GM04503 (cell line): ENCODE measurements around the gene PLCL1.

Experiments
- DNase-seq: peaks from one replicate; pipeline ENCODE4 v3.0.0-alpha.2; 2012; ENCODE audit warnings: low read depth

Gene PLCL1

DNA sequence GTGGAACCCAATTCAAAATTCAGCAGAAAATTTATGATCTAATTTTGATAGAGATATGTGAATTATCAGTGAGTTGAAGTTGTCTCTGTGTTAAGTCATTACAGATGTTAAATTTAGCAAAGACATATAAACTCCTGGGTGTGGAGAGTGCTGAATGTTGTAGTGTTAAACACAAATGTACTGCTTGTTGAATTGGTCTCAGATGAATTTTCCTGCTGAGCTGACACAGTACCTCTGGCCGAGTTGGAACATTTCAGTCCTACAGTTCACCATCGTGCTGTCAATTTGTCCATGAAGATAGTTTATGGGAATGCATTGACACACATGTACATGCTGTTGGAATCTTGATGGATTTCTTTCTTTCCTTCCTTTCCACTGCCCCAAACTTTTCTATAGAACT lies 255.9 kb downstream of the PLCL1 start:
- no peak for DNase-seq

DNA sequence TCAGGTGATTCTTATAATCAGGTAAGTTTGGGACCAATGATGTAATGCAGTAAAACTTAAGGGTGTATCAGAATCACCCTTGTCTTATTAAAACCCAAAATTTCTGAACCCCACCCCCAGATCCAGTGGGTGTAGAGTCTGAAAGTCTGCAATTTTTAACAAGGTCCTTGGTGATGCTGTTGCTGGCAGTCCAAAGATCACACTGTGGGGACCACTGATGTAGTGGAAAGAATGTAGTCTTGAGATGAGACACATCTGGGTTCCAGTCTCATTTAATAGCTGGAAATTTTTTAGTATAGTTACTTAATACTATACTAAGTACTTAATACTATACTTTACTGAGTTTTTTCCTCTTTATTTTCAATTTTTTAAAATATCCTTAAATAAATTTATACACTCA lies 258.4 kb downstream of the PLCL1 start:
- DNase-seq, result no peak

DNA sequence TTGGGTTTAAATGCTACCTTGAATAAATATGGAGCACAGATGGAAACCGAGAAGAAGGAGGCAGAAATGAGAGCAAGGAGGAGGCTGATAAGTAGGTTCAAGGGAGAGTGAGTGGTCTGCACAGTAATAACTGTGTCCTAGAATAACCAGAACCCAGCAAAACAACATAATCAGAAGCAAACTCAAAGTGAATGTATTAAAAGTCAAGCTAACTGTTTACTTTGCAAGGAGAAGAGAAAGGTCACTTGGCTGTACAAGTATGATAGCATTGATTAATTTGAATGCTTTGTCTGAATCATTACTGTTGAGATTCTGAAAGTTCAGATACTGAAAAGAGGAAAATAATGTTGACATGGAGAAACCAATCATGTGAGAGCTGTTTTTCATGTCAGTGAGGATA lies 258.8 kb downstream of the PLCL1 start:
- DNase-seq, result no peak

DNA sequence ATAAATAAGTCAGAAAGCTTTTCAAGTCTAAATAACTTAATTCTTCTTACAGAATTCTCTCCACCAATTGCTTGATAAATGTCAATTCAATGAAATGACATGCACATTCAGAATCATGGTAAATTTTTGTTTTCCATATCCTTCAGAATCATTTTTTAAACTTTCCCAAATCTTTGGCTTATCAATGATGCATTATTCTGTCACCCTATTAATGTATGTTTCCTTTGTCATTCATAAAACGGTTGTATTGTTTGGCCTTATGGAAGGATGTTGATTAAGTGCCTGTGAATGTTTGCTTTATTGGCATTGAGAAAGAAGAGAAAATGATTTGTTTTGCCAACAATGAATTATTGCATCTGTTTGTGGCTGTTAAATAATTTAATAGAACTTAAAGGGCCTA lies 260.9 kb downstream of the PLCL1 start:
- DNase-seq, result no peak

DNA sequence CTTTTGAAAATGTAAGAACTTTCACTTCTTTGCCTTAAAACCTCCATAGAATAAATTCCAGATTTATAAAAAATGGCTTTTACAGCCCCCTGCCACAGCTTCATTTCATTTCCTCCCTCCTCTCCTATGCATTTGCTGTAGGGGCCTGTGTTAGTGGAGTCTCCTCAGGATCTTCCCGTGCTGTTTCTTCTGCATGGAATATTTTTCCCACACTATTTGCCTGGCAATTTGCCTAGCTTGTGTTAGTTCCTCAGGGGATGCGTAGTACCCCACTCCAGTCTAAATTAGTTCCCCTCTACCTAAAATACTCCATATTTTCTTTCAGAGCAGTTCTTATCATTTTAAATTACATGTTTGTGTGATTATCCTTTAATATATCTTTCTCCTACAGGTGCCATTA lies 262.2 kb downstream of the PLCL1 start:
- no peak for DNase-seq

DNA sequence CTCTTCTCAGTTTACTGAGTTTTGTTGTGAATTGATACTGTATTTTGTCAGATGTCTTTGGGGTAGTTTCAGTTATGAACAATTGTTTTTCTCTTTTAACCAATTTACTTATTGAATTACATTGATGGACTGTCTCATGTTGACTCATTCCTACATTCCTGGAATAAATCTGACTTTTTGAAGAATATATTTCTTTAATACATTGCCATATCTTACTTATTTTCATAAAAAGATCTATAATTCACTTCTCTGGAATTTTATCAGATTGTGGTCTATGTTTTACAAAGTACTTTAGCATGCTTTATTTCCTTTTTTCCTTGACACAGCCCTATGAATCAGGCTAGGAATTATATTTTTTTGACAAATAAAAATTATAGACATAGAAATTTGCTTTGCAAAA lies 268.3 kb downstream of the PLCL1 start:
- DNase-seq, result no peak

DNA sequence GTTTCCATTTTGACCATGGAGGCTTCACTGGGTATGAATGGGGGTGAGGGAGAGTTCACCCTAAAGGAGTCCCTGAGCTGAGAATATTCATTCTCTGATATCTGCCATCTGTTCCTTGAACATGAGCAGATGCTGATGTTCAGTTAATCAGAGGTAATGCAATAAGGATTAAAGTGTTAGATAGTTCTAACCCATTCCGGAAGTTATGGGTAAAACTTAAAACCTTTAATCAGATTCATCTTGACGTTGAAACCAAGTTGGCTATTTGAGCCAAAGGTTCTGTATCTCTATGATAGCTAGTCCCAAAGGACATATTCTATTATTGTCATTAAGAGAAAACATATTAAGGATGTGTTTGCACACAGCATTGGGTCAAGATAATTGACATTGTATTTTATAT lies 268.9 kb downstream of the PLCL1 start:
- DNase-seq, result no peak

DNA sequence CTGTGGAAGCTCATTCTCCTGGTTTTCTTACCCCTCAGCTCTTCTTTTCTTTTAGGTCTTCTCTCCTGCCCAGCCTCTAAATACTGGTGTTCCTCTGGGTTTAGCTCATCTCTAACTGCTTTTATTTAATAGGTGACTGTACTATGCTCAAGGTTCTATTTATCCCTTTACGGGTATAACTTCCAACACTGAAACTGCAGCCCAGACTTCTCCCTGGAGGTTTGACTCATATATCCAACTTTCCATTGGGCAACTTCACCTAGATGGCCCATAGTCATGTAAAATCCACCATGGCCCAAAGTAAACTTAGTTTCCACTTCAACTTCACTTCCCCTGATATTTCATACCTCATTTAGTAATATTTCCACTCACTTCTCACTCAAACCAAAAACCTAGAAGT lies 273.1 kb downstream of the PLCL1 start:
- DNase-seq, result no peak

DNA sequence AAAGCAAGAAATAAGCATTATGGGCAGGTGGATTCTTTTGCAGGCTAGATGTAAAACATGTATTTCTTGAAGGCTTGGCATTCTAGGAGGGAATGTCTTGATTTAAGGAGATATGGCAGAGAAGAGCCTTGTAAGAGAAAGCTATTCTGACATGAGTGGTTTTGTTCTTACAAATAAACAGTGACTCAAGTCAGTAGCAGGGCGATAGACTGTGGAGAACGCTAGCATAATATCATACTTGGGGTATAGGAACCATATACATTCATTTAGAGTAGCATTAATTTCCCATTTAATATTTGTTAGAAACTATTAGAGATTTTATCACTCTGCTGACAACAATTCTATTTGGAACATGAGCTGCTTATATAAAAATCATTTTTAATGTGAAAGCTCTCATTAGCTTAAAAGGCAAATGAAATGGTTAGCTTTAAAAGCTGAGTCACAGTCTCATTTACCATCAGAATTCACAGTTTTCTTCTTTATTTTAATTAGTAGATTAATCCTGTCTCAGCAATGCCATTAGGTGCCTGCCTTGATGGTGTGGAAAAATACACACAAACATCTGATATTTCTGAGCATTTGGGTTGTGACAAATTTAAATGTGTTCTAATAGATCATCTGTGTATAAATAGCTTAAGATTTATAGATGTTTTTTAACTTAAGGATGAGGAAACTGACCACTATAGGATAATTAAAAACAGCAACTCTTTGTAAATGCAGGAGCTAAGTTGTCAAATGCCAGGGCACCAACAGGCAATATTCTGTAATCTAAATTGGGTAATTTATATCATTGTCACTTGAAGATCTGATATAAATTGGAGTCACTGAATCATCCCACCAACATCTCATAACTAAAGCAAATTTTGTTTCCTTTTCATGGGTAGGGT lies 276.7 kb downstream of the PLCL1 start:
- no peak for DNase-seq

DNA sequence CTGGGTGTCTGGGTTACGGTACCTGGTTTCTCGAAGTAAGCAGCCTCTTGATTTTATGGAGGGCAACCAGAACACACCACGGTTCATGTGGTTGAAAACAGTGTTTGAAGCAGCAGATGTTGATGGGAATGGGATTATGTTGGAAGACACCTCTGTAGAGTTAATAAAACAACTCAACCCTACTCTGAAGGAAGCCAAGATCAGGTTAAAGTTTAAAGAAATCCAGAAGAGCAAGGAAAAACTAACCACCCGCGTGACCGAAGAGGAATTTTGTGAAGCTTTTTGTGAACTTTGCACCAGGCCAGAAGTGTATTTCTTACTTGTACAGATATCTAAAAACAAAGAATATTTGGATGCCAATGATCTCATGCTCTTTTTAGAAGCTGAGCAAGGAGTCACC lies 279.8 kb downstream of the PLCL1 start:
- no peak for DNase-seq

DNA sequence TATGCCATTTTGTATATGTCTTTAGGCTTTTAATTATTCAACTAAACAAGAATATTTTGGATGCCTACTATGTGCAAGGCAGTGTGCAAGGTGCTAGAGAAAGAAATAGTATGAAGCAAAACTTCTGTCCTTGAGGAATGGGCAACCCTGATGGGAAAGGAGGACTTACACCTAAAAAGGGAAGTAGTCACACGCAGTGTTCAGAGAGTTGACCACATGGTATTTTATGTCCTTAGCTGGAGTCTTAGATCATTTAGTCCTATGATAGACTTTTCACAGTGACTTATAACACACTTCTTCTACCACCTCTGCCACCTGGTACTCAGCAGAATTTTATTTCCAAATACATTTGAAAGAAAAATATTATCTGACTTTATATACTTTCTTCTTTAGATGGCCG lies 291.6 kb downstream of the PLCL1 start:
- DNase-seq, result no peak

DNA sequence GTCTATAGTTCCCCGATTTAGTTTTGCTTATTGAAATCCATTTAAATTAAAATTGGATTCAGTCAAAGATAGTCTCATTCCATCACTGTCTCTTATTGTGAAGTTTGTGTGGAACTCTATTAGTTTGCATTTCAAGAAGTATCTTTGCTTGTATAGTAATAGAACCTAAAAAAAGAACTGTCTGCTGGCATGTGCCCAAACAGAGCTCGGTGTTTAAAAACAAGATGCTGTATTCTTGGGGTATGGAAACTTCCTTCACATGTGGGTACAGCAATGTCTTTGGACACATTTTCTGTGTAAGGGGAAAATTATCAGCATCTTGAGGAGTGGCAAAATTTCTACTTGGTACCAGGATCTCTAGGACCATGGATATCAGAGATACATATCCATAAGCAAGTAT lies 292.6 kb downstream of the PLCL1 start:
- DNase-seq, result no peak

DNA sequence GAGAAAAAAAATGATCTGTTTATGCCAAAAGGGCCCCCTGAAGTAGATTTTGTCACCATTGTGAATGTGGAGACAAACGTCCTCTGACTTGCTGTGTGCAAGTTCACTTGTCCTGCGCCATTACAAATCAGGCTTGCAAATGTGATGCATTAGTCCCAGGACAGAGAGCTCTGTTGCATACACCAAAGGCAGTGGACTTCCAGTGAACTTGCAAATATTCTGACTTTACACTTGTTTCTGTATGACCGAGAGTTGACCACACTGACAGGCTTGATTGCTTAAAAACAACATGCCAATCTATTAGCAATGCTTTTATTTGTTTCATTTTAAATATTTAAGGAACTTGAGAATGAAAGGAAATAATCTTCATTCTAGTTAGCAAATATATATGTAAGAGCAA lies 293.2 kb downstream of the PLCL1 start:
- no peak for DNase-seq

DNA sequence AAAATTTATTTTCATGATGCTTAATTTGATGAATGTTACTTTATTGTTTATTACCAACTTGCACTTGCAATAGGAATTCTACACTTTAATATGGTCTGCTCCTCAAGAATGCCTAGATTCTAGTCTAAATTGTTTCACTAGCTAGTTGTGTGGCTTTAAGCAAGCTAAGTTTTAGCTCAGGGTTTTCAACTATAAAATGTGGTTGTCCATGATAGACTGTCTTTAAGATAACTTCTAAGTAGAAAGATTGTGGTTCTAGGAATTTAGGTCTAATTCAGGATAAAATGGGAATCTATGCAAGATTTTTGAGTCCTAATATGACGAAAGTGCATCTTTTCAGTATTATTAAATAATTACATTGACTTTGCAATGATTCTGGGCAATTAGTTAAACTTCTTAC lies 294.0 kb downstream of the PLCL1 start:
- no peak for DNase-seq

DNA sequence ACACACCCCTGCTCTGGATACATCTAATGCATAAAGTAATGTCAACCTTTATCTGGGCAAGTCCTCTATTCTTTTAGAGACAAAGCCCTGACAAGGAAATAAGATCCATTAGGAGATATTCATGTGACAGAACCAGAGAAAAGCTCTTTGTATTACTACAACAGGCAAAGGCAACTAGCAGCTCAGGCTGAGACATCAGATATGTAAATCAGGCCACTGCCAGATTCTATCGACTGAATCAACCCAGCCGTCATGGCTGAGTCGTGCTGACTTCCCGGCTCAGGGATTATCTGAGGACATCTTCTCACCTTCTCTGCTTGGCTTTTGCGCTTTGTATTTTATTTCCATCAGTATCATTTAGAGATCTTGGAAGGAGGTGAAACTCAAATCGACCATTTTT lies 294.5 kb downstream of the PLCL1 start:
- DNase-seq, result no peak

DNA sequence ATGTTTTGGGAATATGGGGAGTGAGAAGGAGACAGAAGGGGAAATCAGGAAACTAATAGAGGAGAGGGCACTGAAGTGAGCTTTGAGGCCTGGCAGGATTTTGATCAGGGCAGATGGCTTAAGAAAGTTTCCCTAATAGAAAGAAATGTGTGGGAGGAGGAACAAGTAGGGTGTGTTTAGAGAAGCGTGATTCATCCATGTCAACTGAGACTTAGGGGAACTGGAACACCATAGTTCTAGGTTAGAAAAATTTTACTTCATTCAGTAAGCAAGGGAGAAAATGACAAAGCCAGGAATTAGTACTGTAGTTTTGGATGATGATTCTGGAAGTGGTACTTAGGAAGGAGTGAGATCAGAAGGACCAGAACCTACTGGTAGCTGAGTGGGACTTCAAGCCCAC lies 296.0 kb downstream of the PLCL1 start:
- DNase-seq, result no peak

DNA sequence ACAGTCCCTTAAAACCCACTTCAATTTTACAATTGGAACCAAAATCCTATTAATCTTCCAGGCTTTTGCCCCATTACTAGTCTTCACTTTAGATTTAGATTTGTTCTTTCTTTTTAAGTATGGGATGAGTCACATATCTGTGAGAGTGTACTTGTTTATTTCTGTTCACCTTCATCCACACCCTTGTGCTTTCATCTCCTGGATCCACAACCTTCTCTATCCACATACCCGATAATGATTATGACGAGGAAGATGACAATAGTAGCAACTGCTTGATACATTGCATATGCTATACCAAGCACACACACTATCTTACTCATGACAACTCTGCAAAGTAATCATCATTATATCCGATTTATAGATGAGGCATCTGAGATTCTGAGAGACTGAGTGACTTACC lies 297.3 kb downstream of the PLCL1 start:
- DNase-seq, result no peak

DNA sequence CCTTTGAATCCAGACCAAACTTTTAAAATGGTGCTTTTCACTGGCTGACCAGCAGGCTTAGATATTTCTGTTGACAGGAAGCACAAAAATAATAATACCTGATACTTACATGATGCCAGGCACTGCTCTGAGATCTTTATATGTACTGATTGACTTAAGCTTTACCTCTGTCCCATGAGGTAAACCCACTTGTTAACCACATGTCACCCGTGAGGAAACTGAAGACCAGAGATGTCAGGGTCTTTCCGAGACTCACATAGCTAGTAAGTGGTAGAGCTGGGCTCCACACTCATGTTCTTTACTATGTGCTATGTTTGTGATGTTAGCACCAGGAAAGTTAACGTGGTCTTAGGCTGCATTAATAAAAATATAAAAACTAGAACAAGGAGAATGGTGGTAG lies 297.7 kb downstream of the PLCL1 start:
- DNase-seq, result no peak

DNA sequence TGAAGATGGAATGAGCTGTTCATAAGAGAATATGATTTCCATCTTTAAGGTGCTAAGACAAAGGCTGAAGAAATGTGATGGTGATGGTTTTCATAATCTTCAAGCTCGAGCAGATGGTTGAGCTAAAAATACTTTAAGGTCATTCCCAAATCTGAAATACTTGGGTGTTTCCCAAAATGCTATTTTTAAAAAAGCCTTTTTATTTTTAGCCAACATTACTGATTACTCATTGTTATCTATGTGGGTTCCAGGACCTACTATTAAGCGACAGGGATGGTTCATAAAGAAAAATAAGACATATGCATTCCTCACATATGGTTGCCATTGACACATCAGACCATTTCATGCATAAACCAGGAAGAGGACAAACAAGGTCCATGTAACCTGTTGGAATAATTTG lies 298.5 kb downstream of the PLCL1 start:
- DNase-seq, result no peak

DNA sequence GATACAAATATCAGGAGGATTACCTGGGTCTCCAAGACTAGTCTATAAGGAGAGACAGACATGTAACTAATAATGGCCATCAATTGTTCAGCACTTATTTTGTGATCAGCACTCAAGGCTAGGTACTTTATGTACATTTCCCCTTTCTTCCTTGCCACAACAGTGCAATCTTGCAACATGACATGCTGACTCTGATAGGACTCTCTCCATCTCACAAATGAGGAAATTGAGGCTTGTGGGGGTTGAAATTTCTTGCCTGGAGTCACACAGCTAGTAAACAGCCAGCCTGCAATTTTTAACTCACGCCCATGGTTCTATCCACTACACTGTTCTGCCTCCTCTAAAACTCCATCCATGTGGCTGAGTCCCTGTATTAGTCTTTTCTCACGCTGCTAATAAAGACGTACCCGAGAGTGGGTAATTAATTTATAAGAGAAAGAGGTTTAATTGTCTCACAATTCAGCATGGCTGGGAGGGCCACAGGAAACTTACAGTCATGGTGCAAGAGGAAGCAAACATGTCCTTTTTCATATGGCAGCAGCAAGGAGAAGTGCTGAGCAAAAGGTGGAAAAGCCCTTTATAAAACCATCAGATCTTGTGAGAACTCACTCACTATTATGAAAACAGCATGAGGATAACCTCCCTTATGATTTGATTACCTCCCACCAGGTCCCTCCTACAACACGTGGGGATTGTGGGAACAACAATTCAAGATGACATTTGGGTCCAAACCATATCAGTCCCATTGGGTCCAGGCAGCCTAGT lies 302.4 kb downstream of the PLCL1 start:
- DNase-seq, result no peak

DNA sequence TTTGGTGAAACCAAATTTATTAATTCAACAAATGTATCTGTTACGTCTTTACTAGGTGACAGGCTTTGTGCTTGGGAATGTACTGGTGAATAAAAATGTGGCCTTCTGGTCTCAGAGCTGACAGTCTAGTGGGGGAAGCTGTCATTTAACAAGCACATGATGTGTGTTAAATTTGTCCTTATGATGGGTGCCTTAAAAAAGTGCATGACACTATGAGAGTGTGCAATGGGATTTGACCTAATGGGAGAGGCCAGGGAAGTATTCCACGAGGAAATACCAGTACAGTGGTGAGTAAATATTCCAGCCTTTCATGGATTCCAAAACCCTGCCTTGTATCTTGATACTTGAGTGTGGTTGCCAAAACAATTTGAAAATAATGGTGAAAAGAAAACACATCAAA lies 308.9 kb downstream of the PLCL1 start:
- DNase-seq, result no peak

DNA sequence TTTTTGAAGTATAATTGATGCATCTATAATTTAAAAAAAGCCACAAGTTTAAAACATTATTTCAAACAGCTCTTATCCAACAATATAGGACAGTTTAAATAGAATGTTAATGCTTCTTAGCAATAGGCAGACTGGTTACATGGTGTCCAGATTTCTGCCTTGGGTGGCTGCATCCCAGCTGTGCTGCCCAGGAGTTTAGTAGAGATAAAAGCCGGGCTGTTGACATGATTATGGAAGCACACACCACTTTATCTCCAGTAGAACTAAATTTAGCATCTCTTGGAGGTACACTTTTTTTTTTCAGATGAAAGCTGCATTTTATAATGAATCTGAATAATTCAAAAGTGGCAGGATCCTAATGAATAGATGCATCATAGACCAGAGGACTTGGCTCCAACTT lies 309.7 kb downstream of the PLCL1 start:
- DNase-seq, result no peak

DNA sequence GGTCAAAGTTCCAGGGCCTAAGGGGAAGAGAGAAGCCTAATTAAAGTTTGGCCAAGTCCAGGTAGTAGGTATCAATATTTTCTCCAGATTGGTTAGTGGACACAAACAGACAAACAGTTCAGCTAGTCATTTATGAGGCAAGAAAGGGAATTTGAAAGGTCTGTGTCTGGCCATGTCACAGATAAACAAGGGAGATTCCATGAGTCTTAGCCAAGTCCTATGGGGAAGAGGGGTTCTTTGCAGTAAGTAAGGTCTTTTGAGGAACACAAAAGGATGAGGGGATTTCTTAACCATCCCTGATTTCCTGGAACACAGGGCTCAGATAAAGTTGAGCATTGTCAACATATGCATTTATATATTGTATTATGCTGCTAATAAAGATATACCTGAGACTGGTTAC lies 310.8 kb downstream of the PLCL1 start:
- no peak for DNase-seq

DNA sequence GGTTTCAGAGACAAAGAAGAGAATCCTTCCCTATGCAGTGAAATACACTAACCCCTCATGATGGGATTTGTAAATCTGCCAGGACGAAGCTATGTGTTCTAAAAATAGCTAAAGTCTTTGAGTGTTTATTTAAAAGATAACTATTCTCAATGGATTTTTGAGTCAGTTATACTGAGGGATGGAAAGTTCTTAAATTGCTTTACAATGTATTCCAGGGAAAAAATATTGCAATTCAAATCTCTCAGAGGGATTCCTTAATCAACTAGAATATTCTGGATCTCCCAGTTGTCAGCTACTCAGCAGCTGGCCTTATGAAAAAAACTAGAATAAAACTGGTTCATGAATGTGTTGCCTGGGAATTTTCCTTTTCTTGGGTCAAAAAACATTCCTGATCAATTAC lies 312.4 kb downstream of the PLCL1 start:
- DNase-seq, result no peak
